Mucosa of gallbladder (tissue), 1 donor: Measurements from ENCODE around the gene GARNL3. TPM values are rescaled to one million over a fixed set of nuclear protein-coding genes. Genes with fewer than 3 reads are reported as not detected.

ENCODE experiments used
- DNase-seq: peaks from one replicate; pipeline ENCODE4 v3.0.0-alpha.2; 2020; ENCODE audit warnings: low spot score
- total RNA-seq: library from RNA; stranded (reverse); gene quantifications from one replicate; pipeline ENCODE4 v1.2.1, GENCODE V29; 2021
- donor health status: DM: no; HTN: no; CAD: no.

Gene GARNL3, protein sequence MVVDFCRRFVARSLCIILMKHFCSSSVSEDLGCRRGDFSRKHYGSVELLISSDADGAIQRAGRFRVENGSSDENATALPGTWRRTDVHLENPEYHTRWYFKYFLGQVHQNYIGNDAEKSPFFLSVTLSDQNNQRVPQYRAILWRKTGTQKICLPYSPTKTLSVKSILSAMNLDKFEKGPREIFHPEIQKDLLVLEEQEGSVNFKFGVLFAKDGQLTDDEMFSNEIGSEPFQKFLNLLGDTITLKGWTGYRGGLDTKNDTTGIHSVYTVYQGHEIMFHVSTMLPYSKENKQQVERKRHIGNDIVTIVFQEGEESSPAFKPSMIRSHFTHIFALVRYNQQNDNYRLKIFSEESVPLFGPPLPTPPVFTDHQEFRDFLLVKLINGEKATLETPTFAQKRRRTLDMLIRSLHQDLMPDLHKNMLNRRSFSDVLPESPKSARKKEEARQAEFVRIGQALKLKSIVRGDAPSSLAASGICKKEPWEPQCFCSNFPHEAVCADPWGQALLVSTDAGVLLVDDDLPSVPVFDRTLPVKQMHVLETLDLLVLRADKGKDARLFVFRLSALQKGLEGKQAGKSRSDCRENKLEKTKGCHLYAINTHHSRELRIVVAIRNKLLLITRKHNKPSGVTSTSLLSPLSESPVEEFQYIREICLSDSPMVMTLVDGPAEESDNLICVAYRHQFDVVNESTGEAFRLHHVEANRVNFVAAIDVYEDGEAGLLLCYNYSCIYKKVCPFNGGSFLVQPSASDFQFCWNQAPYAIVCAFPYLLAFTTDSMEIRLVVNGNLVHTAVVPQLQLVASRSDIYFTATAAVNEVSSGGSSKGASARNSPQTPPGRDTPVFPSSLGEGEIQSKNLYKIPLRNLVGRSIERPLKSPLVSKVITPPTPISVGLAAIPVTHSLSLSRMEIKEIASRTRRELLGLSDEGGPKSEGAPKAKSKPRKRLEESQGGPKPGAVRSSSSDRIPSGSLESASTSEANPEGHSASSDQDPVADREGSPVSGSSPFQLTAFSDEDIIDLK
- 17.1 TPM for total RNA-seq

DNA sequence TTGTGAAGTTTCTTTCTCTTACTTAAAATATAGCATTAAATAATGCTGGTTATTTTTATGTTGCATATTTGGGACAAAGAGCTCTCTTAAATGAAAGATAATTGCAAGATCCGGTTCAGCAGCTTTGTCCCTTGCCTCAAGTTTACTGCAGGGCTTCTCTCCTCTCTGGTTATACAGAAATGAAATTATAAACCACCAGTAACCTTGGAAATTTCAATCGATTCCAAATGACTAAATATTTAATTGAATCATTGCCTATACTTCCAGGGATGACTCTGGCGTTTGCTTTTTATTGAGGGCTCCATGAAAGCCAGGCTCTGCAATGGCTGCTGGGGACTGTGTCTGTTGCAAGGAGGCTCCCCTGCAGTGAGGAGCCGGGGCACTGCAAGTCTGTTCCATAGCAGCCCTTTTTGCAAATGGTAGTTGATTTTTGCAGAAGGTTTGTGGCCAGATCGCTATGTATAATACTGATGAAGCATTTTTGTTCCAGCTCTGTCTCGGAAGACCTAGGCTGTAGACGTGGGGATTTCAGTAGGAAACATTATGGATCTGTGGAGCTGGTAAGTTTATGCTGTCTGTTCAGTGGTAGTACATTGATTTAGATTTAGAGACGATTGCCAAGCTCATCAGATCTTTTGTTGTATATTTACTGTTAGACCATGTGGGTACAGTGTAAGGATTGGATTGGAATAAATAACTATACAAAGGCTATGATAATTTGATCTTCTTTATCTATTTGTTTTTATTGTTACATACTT lies at the start of gene GARNL3:
Gene GARNL3, plus strand, starts transcription at position 313 of the 758 bp plus-strand sequence. Its CDS starts 104 bp downstream, at position 417.
- no peak for DNase-seq

DNA sequence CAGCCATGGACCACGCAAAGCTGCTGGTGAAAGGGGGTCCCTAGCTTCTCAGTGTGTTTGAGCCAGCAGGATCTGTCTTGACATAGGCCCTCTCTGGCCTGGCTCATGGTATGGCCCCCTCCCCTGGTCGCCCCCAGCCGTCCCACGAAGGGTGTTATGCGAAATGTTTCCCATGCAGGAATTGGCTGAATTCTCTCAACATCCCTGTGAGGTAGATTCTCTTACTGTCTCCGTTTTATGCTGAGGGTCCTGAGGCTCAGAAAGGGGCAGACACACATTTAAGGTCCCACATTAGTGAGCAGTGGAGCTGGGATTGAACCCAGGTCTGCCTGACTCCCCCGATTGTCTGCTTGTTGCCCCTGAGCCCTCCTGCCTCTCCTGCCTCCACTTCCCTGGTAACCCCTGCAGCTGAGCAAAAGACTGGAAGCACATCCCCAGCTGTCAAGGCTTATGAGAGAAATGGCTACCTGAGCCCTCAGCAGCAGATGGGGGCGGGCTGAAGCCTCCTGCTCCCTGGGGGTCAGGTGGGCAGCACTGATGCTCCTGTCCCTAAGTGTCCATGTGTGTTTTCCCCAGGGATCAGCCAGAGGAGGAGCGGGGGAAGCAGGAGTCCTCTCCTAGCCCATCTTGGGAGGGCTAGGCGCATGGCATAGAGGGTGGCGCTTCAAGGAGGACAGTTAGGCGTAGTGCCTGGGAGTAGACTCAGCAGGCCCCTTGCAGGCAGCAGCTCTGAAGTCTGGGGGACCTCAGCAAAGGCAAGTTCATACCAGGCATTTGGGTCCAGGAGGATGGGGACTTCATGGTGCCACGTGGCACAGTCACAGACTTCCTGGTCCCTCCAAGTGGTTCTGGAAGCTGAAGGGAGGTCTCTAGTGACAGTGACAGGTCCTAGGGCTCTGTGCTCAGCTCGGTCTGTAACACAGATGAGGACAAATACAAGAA lies 49.0 kb upstream of the GARNL3 start:
- DNase-seq = no peak

DNA sequence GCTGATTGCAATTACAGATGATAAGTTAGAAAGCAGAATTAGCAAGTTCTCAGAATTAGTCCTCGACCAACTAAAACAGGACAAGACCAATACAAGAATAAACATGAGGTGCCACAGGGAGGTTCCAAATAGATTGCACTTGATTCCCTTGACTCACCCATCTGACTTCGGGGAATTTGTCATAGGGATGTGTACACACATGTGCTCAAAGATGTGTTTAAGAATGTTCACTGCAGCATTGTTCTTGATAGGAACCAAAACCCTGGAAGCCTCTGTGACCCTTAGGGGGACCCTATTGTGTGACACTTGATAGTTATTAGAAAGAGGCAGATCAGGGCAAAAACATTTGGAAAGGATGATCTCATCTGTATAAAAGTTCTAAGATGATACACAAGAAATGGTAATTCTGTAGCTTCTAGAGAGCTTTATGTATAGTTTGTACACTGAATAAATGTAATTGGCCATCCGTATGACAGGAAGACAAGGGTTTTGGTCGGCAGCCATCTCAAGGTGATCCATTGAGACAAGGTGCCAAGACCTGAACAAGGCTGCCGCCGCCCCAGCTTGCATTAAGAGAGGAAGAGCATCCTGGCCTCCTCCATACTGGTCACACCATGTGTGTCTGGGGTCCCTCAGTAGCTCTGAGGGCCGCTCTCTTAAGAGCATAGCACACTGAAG lies 48.2 kb upstream of the GARNL3 start:
- no peak for DNase-seq

GRCh38 chr9:127216888-127217217 lies 47.7 kb upstream of the GARNL3 start:
- DNase-seq = no peak

DNA sequence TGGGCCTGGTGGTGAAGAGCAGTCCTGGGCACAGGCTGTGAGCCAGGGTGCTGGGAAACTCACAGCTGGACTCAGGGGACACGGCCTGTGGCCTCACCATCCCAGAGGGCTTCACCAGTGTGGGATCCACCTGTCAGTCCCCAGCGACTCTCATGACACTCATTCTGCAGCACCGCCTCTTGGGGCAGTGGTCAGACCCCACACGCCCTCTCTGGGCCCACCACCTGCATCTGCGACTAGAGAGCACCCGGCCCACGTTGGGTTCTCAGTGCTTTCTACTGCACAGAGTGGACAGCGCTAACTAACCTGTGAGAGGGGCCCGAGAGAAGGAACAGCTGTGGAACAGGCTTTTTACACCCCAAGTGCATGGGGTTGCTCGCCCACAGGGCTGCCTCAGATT lies 45.8 kb upstream of the GARNL3 start:
- DNase-seq = no peak

GRCh38 chr9:127219520-127219919 lies 45.1 kb upstream of the GARNL3 start:
- no peak for DNase-seq

DNA sequence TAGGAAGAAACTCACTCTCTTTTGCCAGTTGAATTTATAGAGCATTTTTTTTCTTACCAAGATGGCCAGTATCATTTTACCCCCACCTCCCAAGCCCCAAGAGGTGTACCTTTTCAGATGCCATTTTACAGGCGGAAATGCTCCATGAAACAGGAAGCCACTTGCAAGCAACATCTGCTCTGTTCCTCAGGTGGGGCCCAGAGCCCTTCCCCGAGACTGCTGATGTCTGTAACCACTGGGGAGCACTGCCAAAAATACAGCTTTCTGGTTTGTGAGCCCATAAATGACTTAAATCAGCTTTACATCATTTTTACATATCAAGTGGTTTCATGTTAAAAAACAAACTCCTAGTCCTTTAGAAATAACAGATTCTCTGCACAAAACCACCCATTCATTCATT lies 42.9 kb upstream of the GARNL3 start:
- DNase-seq = no peak

GRCh38 chr9:127222388-127223095 lies 42.0 kb upstream of the GARNL3 start:
- no peak for DNase-seq

DNA sequence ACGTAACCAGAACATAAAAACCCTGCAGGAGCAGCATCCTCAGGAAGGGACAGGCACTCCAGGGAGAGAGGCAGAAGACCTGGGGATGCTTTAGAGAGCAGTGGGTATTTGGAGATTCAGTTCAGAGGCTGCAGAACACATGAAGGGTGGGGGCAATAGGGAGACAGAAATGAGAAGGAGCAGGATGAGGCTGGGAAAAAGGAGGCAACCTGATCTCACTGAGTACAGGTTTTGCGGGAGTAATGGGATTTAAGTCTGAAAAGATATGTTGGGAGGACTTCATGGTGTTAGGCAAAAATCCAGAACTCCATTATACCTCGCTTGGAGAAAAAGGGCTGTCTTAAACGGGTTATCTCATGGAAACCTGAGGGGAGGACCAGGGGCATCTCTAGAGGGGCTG lies 41.3 kb upstream of the GARNL3 start:
- no peak for DNase-seq

DNA sequence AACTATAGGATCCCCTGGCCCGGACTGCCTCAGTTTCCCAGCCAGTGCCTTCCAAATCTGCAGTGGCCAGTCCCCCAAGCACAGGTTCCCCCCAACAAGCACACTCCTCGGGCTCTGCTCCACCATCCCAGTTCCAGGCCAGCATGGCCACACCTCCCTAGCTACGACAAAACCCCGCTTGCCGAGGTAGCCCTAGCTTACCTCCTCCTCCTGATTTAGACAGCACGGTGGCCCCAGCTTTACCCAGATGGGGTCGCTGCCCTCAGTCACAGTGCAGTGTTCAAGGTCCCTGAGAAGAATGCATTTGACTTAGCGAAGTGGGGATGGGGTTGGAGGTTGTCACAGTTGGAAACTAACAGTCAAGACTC lies 40.8 kb upstream of the GARNL3 start:
- DNase-seq = no peak

DNA sequence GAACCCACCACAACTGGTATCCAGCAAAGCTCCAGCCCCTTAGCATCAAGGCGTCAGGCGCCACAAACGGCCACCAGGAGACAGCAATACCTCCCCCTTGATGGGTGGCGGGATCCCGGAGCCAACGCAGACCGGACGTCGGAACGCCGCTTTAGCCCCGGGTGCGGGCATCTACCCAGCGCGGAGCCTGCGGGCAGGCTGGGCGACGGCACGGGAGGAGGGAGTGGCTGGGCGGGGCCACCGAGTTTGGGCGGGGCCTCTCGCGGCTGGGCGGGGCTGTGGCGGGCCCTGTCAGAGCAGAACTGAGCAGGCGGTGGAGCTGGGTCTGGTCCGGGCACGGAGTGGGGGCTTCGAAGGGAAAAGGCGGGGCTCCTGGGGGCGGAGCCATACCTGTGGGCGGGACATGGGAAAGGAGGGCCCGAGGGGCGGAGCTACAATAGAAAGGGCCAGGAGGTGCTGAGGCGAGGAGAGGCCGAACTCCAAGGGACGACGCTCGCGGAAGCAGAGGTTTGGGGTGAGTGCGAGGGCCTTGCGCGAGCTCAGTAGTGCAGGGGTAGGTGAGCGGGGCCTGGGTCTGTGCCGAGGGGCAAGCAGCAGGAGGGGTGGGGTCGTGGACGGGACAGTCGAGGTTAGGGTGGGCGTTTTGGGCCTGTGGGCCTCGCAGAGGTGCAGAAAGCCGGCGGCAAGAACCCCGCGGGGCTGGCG lies 40.2 kb upstream of the GARNL3 start:
- peak; percentile 94 for DNase-seq

DNA sequence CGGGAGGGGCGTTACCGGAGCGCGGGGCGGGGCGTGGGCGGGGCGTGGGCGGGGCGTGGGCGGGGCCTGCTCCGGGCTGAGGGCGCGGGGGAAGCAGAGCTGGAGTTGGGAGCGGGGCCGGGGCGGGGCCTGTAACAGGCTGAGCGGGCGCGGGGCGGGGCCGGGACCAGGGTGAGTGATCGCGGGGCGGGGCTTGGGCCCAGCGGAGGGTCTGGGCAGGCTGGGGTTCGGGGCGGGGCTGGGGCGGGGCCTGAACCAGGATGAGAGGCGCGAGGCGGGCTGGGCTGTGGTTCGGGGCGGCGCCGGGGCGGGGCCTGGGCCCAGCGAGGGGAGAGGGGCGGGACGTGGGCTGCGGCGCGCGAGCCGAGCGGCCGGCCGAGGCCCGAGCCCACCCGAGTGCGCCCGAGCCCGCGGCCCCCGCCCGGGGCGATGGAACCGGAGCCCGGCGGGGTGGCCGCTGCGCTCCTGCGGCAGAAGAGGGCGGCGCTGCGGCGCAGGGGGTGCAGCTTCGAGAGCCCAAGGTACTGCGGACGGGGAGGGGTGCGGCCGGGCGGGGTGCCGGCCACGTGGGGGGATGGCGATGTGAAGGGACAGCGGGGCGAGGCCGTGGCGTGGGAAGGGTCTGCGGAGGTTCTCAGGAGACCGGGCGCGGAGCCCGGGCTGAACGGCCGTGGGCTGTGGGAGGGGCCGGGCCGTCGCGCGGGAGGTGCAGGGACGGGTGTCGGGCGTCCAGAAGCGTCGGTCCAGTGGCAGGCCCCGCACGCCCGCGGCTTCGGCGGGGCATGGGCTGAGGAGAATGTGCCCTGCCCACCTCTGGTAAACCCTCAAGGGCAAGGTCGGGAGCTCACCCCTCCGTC lies 39.5 kb upstream of the GARNL3 start:
- DNase-seq = peak; percentile 97

GRCh38 chr9:127225801-127226625 lies 38.6 kb upstream of the GARNL3 start:
- DNase-seq = no peak

DNA sequence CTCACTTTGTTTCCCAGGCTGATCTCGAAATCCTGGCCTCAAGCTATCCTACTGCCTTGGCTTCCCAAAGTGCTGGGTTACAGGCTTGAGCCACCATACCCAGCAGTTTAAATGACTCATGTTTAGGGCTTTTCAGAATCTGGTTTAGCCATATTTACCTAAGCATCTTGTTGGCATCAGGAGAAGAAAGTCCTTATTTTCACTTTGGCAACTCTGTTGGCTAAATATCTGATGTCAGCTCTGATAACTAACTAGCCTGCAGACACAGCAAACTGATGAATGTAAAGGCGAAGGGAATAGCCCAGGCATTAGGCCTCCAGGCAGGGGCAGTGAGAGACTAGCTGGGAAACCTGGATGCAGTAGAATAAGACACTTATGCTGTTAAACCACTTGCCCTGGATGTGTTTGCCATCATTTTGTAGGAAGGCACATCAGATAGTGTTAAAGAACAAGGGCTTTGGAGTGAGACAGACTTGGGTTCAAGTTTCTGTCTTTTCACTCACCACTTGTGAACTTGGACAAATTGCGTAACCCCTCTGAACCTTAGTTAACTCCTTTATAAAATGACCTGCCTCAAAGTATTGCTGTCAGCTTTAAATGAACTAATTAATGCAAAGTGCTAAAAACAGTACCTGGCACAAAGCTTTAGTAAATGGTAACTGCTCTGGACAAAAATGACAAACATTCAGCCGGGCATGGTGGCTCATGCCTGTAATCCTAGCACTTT lies 34.7 kb upstream of the GARNL3 start:
- no peak for DNase-seq

GRCh38 chr9:127231666-127232065 lies 32.9 kb upstream of the GARNL3 start:
- DNase-seq = no peak

GRCh38 chr9:127232833-127233549 lies 31.6 kb upstream of the GARNL3 start:
- DNase-seq = no peak
